Measurements from ENCODE around the gene ARFGAP1.
"Not testable (repeated sequence)": the region's sequence is repeated elsewhere in the genome, so short reads cannot be mapped to it uniquely, and the experiment has no call there.

ARFGAP1 gene

DNA sequence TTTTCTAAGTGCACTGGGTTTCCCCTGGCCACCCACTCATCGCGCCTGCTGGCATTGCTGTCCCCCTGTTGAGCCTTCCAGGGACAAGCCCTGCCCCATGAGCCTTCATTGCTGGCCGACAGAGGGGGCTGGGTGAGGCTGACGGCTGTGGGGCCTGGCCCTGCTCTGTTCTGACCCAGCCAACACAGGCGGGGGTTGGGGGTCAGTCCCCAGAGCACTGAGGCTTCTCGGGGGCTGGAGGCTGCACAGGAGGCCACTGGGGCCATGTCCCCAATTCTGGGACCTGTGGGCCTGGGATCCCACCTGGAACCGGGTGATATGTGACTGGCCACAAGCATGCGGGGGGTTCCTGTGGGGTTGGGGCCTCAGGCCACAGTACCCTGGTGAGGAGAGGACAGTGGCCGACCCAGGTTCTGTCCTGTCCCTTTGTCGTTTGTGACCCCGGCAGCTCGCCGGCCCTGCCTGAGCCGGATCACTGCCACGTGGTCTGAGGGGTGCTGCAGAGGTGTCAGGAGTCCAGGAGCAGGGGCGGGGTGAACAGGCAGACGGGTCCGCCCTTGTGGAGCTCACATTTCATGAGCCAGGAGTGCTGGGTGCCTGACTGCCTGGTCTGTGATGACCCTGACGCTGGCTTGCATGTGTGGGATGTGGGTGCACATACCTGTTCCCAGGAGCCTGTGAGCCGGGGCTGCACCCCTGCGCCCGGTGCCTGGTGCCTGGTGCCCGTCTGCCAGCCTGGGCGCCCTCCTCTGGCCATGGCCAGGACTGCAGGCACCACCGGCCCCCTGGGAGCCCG is 18.3 kb downstream of the ARFGAP1 start:
- DNase-seq (ENCODE audit: low read depth in 2 of 2): peak in 1 of 2 experiments; percentile 4

DNA sequence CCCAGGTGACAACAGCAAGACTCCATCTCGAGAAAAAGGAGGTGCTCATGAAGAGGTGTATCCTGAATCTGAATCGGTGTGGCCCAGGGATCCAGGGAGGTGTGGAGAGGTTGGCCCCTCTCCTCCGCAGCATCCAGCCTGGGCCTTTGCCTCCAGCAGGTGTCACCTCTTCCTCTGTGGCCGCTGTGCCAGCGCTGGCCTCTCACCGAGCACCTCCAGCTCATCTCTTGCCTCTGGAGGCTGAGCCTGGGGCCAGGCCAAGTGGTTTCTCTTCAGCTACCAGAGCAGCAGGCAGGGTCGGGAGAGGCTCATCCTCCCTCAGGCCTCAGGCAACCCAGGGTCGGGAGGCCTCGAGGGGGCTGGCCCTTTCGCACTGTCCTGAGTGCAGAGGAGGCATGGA is 19.2 kb downstream of the ARFGAP1 start:
- DNase-seq (ENCODE audit: low read depth in 2 of 2): no peak

DNA sequence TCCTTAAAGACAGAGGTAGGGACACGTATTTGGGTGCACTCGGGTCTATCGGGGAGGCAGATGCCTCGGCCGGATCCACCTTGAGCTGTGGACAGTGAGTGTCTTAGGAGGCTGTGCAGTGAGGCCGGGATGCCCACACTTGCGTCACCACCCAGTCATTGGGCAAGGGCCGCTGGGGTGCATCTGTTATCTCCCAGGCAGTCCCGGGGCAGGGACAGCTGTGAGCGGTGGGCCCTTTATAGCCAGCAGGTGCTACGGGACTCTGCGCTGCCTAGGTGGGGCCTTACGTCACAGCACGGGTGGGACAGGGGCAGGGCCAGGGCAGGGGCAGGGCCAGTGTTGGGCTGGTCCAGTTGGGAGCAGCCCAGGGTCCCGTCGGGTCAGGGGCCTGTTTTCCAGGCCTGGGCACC is 19.7 kb downstream of the ARFGAP1 start:
- DNase-seq (ENCODE audit: low read depth in 2 of 2): no peak

DNA sequence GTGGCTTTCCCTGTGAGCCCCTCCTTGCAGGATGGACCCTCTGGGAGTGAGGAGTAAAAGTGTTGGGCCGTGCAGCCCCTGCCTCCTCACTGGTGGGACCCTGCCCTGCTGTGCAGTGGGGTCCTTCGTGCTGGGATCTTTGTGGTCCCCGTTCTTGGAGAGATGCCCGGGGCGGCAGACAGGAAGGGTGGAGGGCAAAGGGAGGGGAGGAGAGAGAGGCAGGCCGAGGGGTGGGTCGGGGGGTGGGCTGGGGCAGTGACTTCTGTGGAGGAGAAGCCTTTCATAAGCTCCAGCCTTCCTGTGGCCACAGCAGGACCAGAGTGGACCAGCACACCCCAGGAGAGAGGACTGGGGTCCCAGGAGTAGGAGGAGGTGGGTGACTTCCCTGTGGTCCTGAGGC is 20.3 kb downstream of the ARFGAP1 start, which contains the start of gene COL20A1:
Gene COL20A1 (plus strand): TSS at position 283 of the 400 bp plus-strand sequence. CDS start 1,922 bp downstream, outside the sequence.
- no peak for DNase-seq (ENCODE audit: low read depth in 2 of 2)

DNA sequence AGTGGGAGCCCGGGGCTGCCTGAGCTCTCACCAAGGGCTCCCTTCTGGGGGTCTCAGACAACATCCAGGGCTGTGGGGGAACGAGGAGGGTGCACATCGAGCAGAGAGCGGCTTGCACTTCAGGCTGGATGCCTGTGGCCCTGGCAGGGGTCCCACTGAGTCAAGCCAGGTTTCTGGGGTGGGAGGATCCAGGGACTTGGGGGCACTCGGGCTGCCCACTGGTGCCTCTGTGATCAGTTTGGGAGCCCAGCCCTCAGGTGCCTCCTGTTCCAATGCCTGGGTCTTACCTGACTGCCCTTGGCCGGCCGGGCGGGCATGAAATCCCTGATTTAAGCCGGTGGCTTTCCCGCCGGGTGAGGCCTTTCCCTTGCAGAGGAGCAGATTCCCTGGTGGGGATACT is 20.8 kb downstream of the ARFGAP1 start:
- DNase-seq (ENCODE audit: low read depth in 2 of 2): no peak

DNA sequence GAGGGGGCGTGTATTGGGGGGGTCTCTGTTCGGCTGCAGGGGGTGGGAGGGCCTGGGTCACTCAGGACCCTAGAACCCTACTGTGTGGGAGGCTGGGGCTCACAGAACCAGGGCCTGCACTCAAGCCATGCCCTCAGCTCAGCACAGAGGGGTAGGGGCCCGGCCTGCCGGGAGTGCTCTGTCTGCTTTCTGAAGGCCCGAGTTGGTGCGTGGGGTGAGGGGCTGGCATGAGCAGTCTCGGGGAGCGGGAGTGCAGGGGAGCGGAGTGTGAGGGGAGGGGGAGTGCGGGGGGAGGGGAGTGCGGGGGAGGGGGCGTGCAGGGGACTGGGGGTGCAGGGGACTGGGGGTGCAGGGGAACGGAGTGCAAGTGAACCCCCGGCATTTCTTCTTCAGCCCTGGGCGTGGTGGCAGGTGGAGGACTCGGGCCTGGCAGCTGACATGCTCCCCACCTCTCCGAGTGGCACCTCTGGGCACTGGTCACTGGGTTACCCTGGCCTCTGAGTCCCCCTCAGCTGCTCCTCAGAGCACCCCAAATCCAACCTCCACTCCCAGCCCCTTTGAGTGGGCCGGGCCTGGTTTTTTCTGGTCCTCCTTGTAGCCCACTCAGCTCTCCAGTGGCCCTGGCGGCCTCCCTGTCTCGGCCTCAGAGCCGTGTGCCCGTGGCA is 21.4 kb downstream of the ARFGAP1 start:
- DNase-seq (ENCODE audit: low read depth in 2 of 2): no peak

DNA sequence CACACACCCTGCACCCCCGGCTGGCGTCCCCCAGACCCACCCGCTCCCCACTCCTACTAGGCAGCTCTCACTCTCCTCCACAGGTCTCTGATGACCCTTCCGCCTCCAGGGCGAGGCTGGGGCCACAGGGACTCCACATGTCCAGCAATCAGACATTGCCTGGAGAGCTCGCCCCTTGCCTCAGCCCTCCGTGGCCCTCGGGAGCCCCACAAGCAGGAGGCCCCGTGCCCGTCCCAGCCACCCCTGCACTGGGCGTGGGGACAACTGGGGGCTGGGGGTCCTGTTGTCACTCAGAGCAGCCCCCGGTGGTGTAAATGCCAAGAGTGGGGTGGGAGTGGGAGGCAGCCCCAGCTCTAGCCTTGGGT is 21.9 kb downstream of the ARFGAP1 start:
- no peak for DNase-seq (ENCODE audit: low read depth in 2 of 2)

DNA sequence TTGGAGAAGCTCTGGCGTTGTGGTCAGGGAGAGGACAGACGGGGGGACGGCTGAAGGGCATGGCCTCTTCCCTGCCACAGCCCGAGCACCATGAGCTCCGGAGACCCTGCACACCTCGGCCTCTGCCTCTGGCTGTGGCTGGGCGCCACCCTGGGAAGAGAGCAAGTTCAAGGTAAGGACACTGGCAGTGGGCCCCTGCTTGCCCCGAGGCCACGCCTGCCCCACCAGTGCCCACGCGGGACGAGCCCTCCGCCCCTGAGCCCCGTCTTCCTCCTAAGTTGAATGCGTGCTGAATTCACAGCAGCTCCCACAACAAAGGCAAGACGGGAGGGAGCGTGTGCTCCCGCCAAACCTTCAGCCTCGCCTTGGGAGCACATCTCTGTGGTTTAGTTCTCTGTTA is 22.4 kb downstream of the ARFGAP1 start:
- no peak for DNase-seq (ENCODE audit: low read depth in 2 of 2)

DNA sequence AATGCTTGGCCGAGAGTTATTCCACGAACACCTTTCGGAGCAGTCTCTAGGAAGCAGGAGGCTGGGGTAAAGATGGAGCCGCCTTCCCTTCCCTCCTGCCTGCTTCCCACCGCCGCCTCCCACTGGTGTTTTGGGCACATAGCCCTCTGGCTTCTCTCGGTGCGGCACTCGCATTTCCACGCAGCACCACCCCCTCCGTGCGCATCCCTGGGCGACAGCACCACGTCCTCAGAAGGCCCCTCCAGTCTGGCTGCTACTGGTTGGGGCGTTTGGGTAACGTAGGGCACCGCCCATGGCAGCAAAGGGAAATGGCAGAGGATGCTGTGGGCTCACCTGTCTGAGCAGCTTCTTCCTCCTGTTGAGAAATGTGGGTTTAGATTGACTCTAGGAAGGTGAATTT is 22.8 kb downstream of the ARFGAP1 start:
- no peak for DNase-seq (ENCODE audit: low read depth in 2 of 2)

DNA sequence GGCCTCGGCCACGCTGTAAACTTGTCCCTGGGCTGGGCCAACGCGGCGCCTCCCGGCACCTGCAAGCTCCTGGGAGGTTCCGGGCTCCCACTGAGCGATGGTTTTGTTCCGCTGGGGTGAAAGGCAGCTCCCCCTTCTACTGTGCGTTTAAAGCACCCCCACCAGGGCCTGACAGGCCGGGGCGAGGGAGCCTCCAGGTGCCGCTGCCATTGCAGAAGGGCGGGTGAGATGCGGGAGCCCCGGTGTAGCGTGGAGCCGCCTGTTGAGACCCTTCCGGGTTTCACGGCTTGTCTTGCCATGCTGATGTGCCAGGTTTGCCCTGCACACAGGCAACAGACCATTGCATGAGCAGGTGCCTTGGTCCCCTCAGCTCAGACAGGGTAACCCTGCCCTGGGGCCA is 23.2 kb downstream of the ARFGAP1 start:
- DNase-seq (ENCODE audit: low read depth in 2 of 2): no peak

DNA sequence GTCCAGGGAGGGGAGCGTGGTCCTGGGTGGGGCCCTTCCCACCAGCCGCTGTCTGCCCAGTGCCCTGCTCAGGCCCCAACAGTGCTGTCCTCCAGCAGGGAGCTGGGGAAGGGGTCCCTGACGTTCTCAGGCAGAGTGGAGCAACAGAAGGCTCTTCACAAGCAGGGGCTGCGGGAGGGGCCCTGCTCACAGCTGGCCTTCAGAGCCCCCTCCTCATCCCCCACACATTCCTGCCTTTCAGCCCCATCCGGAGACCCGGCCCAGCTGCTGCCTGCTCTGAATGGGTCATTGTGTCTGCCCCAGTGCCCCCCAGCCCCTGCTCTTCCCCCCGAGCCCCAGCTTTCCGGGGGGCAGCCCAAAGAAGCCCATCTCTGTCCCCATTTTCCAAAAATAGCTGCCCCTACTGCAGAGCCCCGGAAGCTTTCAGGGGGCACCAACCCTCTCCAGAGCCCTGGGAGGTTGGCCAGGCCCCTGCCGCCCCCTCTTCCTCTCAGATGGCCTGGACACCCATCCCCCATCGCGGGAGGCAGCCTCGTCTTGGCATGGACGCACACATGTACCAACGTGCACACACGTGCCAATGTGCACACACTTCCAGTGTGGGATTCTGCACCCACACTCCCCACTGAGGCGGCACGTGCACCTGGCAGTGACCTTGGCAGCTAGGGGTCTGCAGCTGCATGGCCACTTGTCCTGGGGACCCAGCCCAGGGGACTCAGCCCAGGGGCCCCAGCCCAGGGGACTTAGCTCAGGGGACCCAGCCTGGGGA is 24.1 kb downstream of the ARFGAP1 start:
- DNase-seq (ENCODE audit: low read depth in 2 of 2): no peak

DNA sequence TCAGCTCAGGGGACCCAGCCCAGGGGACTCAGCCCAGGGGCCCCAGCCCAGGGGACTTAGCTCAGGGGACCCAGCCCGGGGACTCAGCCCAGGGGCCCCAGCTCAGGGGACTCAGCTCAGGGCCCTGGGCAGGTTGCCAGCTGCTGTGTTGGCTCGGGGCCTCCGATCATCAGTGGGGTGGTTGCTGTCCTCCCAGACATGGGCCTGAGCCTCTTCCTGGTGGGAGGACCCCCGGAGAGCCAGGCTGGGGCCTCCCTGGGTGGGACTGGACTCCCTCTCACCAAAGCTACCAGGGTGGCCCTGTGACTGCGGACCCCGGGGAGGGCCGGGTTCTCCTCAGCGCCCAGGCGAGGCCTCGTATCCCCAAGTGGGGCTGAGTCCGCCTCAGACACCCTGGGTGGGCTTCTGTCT is 24.8 kb downstream of the ARFGAP1 start:
- DNase-seq (ENCODE audit: low read depth in 2 of 2): no peak

DNA sequence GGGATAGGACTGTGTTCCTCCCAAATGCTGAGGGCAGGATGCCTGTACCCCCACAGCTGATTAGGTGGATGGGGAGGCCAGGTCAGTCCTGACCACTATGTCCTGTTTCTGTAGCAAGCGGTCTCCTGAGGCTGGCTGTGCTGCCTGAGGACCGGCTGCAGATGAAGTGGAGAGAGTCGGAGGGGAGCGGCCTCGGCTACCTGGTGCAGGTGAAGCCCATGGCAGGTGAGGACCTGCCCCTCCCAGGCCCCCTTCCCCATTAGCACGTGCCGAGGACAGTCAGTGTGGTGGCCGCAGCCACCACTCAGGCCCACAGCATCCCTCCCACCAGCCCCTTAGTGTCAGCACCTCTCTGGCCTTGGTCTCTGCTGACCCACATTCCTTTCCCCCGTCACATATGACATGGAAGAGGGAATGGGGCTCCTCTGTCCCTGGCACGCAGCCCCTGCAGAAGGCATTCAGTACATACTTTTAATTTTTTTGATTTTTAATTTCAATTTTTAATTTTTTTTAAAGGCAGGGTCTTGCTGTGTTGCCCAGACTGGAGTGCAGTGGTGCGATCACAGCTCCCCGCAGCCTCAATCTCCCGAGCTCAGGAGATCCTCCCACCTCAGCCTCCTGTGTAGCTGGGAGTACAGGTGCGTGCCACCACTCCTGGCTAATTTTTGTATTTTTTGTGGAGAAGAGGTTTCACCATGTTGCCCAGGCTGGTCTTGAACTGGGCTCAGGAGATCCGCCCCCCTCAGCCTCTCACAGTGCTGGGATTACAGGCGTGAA is 25.4 kb downstream of the ARFGAP1 start:
- no peak for DNase-seq (ENCODE audit: low read depth in 2 of 2)

DNA sequence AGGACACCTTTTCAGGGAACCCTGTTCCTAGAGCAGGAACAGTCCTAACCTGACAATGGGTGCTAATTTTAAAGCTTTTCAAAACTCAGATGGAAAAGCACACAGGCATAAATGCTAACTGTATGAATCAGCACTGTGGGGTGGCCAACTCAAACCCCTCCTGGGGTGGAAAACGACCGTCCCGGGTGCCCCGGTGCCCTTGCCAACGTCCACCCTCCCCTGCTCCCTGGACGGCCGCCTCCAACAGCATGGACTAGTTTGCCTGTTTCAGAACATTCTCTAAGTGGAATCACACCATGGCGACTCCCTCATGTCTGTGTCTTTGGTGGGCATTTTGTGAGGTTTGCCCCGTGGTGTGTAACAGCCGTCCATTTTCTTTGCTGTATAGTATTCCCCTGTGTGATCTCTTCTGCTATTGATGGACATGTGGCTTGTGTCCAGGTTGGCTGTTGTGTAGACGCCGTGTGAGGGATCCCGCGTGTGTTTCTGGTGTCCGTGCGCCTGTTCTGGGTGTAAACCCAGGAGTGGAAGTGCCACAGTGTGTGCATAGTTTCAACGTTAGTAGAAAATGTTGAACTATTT is 26.2 kb downstream of the ARFGAP1 start:
- no peak for DNase-seq (ENCODE audit: low read depth in 2 of 2)

DNA sequence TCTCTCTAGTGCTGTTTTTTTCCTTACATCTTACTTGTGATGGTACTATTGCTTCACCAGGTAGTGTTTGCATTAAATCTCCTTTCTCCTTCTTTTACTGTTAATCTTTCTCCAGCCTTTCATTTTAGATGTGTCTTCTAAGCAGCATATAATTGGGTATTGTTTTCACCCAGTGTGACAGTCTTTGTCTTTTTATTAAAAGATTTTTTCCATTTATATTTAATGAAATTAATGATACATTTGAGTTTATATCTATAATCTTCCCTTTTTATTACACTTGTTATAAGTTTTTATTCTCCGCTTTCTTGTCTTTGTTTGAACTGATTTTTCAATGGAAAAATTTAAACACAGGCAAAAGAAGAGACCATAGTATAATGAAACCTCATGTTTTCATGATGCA is 29.1 kb downstream of the ARFGAP1 start:
- DNase-seq (ENCODE audit: low read depth in 2 of 2): no peak

DNA sequence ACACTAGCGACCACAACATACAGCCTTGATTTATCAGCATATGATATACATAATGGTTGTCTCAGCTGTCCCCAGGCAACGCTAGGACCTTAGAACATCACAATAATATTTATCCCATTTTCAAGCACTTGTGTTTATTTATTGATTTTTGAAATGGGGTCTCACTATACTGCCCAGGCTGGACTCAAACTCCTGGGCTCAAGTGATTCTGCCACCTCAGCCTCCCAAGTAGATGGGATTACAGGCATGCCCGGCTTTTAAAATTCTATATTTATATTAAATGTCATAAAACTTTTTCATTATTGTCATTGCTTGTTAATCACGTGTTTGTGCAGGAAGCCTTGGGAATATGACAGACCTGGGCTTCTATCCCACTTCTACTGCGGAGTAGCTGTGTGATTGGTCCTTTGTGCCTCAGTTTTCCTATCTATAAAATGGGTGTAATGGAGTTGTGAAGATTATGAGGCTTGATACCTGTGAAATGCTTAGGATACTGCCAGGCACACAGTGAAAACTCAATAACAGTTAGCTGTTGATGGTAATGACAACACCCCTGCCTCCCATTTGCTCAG is 30.6 kb downstream of the ARFGAP1 start:
- DNase-seq (ENCODE audit: low read depth in 2 of 2): no peak

DNA sequence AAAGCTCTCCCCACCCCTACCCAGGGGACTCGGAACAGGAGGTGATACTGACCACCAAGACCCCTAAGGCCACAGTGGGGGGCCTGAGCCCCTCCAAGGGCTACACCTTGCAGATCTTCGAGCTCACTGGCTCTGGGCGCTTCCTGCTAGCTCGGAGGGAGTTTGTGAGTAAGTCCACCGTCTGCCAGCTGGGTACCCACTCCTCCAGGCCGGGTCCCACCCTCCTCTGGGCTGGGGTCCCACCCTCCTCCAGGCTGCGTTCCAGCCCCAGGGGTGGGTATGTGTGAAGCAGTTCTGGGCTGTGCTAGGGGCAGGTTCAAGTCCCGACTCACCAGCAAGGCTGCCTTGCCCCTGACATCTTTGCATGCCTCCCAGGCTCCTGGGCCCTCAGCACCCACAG is 32.8 kb downstream of the ARFGAP1 start:
- DNase-seq (ENCODE audit: low read depth in 2 of 2): no peak

DNA sequence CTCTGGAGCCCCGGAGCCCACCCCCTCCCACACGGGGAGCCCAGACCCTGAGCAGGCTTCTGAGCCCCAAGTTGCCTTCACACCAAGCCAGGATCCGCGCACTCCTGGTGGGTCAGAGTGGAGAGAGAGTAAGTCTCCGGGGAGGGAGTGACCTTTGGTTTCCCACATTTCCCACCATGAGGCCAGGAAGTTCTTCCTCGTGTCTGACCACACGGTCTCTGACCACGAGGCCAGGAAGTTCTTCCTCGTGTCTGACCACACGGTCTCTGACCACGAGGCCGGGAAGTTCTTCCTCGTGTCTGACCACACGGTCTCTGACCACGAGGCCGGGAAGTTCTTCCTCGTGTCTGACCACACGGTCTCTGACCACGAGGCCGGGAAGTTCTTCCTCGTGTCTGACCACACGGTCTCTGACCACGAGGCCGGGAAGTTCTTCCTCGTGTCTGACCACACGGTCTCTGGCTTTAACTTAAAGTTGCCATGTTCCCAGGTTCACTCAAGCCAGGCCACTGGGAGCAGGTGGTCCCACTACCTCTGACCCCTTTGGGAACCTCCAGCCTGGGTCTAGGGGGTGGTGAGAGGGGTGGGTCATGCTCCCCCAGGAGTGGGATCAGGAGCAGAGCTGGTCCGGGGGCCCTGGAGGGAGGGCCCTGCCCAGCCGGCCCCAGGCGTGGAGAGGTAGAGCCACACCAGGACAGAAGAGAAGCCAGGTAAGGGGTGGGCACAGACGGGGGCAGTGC is 33.5 kb downstream of the ARFGAP1 start:
- not testable (repeated sequence) for DNase-seq (ENCODE audit: low read depth in 2 of 2)

DNA sequence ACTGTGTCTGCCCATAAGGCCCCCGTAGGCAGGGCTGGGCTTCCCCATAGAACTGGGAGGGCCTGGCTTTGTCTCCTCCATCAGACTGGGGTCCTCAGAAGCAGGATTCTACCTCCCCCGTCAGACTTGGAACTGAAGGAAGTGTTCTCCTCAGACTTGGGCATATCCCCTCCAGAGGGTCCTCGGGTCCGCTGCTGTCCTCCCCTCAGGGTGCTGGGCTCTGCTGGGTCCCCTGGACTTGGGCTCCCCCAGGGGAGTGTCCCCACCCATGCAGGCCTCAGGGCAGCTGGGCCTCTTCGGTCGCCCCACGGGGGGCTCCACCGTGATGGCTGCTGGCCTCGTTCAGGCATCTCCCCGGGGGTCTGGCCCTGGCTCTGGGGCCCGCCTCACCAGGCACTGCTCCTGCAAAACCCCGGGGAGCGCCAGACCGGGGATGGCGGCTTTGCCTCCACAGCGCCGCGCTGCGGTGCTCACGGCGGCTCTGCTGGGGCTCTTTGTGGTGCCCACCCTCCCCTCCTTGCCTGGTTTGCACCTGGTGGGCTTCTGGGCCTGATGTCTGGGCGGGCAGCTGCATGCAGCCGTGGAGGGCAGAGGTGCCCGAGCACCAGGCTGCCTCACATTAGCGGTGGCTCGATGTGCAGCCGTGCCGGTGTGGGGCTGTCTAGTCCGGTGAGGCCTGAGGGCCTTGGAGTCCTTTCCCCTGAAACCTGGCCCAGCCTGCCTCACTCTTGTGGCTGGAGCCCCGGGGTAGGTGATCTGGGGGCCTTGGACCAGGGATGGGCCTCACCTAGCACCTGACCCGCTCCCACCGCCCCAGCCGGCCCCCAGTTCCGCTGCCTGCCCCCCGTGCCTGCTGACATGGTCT is 34.3 kb downstream of the ARFGAP1 start:
- DNase-seq (ENCODE audit: low read depth in 2 of 2): no peak
